Measurements from ENCODE around the gene IRF8.
"Not testable (repeated sequence)": the region's sequence is repeated elsewhere in the genome, so short reads cannot be mapped to it uniquely, and the experiment has no call there.

The IRF8 gene, protein sequence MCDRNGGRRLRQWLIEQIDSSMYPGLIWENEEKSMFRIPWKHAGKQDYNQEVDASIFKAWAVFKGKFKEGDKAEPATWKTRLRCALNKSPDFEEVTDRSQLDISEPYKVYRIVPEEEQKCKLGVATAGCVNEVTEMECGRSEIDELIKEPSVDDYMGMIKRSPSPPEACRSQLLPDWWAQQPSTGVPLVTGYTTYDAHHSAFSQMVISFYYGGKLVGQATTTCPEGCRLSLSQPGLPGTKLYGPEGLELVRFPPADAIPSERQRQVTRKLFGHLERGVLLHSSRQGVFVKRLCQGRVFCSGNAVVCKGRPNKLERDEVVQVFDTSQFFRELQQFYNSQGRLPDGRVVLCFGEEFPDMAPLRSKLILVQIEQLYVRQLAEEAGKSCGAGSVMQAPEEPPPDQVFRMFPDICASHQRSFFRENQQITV

DNA sequence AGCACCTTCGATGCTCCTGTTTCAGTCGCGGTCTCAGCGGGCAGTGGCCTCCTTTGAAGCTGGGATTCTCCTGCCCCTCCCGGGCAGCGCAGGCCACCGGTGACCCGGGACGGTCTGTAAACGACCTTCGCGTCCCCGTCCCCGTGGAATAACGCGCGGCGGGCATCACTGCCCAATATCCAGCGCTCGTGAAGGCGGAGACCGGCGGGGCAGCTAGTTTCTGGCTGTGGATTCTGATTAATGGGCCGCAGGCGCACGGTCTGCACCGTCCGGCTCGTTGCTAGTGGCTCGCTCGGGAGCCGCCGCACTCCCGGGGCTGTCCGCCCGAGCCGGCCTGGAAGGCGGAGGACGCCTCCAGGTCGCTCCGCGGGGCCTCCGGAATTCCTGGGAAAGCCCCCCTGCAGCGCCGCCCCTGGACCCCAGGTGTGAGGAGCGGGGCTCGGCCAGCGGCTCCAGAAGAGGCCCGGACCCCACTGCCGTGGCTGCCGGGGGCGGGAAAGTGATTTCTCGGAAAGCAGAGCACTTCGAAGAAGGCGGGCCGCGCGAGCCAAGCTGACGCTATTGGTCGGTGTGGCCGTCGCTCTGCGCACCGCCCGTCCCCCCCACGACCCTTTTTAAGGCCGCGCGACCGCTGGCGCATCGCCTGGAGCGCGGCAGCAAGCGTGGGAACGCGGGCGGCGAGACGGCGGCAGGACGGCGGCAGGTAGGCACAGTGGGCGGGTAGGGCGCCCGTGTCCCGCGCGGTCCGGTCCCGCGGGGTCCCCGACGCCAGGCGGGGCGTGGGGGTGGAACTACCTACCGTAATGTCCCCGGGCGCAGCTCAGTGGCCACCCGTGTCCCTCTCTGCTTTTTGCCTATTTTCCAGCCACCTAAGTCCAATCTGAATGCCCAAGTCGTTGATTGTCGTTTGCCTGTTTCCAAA, at the start of gene IRF8:
IRF8 (plus strand) TSS at position 642 of the 922 bp plus-strand sequence. CDS start 3,854 bp downstream, outside the sequence.
- no peak for DNase-seq

DNA sequence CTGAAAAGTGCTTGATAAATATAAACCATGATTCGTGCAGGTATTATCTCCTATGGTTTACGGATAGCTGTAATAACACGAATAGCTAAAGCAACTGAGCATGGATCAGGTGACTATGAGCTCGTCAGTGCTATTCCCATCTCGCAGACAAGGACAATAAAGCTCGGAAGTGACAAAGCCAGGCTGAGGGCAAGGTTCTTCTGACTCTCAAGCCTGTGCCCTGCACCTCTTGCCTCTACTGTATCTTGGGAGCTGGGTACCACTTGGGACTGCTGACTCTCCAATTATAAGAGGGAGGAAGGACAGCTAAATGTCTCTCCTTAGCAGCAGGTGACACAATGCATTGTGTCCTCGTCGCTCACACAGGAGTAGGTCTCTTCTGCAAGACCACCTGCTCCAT, 49.6 kb upstream of the IRF8 start:
- DNase-seq: no peak

DNA sequence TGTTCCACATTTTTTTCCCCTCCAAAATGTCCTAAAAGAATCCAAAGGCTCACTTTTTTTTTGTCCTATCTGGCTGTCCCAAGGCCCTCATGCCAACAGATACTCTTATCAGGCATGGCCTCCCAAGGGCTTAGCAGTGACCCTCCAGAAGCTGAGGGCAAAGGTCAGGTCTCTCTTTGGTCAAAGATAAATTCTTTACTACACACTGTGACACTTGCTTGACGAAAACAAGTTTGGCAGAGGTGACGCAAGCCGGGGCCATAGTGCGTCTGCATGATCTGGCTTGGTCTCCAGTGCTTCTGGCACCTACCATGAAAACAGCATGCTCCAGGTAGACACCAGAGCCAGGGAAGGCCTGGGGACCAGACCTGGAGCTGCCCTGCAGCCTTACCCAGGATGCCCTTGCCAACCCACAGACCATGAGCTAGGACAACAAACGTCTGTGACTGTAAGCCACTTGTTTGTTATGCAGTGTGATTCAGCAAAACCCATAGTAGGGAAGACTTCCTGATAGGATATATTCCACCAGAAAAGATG, 48.5 kb upstream of the IRF8 start:
- no peak for DNase-seq

DNA sequence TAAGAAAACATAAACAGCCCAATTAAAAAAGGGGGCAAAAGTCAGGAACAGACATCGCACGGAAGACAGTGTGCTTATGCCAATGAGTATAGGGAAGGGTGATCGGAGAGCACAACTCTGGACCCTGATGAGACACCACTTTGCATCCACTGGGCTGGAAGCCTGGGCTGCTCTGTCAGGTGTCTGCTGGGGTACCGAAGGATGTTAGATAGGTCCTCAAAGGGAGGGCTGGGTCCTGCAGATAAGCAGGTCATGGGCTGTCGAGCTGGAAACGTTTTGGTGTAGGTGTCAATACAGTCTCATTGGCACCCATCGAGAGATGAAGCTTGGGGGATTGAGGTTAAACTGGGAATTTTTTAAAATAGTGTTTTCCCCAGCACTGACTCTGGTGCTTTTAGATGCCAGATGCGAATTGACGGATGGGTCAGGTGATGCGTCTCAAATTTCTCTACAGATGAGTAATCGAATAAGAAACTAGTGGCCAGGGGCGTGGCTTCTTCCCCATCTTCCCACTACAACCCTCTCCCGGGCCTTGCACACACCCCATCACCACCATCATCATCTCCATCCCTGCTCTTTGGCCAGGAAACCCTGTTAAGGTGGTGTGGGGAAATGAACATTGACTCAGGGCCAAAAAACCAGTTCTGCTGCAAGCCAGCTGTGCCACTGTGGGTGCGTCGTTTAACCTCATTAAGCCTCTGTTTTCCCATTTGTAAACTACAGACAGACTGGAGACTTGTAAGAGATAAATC, 47.8 kb upstream of the IRF8 start:
- no peak for DNase-seq

DNA sequence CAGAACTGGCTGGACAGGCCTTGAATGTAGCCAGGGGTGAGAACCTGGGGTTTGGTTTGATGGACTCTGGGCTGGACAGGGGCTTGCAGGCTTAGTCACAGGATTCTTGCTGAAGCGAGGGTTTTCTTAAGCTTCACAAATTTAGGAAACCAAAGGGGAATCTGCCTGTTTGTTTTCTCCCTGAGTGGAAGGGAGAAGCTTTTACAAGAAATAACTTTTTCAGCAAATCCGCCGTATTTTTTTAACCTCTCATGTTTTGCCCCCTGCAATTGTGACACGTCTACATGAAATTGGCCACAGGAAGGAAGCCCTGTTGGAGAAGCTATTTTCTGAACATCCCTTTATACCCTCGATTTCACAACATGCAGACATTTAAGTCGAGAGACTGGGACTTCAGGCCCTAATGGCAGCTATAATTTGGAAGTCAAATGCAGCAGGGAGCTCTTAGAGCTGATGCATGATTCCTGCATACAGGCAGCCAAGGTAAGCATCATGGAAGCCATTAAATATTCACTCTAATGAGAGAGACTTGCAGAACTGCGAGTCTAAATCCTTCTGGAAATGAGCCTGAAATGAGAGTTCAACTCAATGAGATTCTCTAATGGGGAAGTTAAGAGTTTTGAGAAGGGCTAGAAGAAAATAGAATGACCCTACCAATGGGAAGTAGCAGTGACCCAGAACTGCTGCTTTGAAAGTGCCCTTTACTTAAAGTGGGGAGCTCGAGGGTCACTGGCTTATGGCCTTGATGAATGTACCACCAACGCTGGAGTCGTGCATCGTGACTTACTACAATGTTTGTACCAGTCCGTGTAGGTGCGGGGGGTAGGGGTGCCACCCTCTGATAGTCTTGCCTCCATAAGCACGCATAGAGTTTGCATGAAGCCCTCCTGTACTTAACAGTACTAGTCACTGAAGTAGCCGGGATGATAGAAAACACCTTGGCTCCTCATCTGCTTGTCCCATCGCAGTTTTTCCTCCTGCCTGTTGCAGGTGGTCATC, 45.1 kb upstream of the IRF8 start:
- DNase-seq: no peak

DNA sequence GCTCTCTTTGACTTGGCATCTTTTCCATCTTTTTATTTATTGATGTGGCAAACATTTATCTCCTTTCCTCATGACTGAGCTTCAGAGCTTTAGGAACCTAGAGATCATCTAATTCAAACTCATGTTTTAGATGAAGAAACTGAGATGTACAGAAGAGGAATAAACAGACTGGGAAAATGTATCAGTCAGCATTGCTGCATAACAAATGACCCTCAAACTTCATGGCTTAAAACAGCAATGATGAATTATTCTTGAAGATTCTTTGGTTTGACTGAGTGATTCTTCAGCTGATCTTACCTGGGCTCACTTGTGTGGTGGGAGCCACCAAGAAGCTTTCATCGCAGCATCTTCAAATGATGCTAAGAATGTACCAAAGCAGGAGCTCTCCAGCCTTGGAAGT, 44.0 kb upstream of the IRF8 start:
- DNase-seq: no peak

DNA sequence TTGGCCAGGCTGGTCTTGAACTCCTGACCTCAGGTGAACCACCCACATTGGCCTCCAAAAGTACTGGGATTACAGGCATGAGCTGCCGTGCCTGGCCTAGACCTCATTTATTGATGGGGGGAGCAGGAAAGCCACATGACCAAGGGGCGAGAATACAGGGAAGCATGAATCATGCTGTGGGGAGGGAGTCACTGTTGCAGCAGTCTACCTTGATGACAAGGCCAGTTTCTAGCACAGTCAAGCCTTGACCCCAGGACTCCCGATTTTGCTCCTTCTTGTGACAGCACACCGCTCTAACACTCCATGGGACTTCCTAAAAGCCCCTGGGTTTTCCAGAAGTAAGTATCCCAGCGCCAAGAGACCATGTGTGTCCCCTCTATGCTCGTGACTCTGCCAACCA, 42.9 kb upstream of the IRF8 start:
- DNase-seq: no peak

DNA sequence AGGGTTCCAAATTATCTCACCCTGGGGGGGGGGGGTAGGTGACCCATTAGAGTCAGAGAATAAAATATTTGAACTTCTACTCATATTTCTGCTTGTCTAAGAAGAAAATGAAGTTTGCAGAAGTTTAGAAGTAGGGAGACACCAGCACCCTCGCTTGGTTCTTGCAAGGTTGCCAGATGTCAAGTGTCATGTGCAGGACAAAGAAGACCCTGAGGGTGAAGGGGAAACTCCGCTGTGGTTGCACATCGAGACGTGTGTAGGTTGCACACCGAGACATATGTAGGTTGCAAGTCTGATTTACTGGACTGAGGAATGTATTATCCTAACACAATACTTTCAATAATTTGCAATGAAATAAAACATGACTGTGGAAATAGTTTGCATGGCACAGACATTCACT, 42.4 kb upstream of the IRF8 start:
- DNase-seq: no peak

DNA sequence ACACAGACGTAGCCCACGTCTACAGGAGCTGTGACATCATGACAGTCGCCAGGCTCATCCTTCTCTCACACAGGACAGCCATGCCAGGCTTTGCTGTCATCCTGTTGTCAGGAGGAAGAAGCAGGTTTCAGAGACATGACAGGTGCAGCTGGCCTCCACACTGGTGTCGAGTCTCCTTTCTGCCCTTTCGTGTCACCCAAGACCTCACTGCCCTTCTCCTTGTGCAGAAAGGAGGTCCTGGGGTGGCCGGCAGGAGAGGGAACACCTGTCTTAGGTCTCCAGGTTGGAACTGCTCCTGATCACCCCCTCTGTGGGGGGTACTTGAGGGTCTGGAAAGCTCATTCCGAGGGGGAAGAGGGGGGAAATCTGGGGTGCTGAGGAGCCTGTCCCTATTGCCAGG, 41.6 kb upstream of the IRF8 start:
- DNase-seq: no peak

DNA sequence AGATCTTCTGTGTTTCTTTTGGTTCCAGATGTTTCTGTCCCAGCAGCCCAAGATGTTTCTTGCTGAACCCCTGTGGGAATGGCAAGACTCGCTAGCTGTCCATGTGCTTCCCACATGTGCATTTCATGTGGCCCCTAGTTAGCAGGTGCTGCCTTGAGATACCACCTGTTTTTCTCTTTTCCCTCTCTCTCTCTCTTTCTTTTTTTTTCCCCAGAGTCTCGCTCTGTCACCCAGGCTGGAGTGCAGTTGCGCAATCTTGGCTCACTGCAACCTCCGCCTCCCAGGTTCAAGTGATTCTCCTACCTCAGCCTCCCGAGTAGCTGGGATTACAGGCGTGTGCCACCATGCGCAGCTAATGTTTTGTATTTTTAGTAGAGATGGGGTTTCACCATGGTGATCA, 40.4 kb upstream of the IRF8 start:
- DNase-seq: not testable (repeated sequence)

DNA sequence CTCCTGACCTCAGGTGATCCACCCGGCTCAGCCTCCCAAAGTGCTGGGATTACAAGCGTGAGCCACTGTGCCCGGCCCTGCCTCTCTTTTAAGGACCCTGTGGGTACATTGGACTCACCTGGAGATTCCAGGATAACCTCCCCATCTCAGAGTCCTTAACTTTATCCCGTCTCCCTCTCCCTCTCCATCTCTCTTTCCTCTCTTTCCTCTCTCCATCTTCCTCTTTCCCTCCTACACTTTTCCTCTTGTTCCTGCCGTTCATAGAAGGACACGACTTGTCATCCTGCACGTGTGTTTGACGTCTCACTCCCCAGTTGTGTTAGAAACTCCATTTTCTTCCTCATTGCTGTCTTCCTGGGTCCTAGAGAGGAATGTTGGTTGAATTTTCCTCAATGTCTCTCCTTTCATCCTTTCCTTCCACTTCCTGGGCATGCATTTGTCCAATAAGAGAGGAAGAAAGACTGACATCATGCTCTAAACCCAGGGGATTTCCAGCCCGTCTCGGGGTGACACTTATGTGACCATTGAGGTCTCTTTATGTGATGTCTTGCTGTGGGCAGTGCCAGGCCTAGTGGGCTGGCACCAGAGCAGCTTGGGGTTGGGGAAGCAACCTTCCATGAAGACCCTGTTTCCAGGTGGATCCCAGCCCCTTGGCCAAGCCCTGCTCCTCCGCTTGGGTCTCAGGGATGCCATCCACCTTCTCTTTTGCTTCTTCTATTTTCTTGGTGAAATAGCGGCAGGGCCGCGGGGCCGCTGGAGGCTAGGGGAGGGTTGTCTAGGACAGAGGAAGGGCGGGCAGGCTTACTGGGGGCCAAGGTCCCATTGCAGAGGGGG, 39.8 kb upstream of the IRF8 start:
- DNase-seq: no peak

DNA sequence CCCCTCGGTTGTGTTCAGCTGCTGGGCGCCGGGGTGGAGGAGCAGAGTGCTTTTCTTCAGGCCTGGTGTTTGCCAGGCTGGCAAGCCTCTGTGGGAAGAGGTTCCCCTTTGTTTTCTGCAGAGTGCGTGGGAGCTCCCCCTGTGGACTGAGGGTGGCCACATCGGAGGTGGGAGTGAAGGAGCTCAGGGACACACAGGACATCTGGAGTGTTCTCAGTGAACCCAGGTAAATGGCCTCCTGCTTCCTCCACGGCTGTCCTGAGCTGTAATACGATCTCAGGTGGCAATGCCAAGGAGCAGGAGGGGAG, 39.2 kb upstream of the IRF8 start:
- DNase-seq: no peak

DNA sequence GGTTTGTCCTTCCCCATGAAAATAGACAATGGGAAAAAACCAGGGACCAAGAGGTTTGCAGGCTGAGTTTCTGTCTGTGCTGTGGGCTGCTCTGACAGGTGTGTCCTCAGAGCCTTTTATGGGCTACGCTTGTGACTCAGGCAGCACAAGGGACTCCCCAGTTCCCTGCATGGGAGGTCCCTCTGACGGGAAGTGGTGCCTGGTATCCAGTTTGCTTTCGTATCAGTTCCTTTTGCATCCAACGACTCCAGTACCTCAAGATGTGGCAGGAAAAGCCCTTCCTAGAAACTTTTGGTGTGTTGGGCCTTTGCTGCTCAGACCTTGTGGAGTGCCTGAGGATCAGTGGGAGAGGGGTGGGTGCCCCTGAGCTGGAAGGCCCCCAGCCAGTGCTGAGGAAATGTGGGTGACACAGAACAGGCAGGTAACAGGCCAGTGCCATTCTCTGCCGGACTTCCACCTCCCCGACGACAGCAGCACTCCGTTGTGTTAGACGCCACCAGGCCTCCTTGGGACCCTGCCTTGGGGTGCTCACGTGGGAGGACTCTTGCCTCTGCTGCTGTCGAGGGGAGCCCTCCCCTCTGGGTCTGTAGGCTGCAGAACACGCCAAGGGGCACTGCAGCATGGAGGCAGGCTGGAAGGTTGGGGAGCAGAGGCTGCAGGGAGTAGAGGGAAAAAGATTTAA, 38.4 kb upstream of the IRF8 start:
- no peak for DNase-seq

DNA sequence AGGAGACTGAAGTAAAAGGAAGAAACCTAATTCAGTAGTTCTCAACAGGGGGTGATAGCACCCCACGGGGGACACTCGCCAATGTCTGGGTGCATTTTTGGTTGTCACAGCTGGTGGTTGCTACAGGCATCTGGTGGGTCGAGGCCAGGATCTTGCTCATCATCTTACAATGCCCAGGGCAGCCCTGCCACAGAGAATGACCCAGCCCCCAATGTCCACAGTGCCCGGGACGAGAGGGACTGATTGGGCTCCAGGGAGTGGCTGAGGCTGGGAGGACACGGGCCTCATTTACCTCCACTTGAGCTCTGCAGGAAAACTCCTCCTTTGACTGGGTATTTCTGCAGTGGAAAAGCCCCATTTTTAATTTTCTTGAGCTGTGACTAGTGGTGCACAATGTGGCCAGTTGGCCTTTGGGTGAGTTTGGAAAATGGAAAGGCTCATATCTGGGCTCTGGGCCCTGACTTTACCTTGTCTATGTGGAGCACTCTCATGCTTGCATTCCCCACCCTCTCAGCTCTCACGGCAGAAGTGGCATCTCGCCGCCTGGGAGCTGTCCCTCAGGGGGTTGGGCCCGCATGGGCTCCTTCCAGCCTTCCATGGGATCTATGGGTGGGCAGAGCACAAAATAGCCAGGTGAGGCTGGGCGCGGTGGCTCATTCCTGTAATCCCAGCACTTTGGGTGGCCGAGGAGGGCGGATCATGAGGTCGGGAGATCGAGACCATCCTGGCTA, 37.7 kb upstream of the IRF8 start:
- no peak for DNase-seq

DNA sequence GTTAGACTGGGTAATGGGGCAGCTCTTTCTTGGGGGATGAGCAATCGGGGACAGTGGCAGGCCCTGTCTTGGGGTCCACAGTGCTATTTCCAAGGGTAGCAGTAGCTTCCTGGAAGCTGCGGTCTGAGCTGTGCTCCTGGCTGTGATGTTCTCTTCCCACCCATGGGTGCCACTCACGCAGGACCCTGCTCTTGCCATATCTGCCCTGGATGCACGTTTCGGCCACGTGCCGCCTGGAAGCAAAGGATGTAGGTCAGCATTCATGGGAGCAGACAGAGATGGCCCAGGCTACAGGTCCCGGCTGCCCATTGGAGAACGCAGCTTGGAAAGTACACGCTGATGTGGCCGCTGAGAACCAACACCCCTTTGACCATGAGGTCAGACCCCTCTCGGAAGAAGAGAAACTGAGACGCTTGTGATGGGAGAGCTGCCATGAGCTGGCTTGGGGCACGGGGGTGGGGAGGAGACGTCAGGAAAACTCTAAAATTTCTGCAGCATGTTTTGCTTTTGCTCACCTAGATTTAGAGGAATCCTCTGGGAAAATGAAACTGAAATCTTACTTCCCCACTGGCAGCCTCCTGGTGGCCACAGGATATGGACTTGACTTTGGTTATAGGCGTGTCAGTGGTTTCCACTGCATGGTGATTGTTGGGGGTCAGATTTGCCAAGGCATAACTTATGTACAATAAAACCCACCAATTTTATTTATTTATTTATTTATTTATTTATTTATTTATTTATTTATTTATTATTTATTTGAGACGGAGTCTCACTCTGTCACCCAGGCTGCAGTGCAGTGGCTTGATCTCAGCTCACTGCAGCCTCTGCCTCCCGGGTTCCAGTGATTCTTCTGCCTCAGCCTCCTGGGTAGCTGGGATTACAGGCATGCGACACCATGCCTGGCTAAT, 36.2 kb upstream of the IRF8 start:
- DNase-seq: no peak

DNA sequence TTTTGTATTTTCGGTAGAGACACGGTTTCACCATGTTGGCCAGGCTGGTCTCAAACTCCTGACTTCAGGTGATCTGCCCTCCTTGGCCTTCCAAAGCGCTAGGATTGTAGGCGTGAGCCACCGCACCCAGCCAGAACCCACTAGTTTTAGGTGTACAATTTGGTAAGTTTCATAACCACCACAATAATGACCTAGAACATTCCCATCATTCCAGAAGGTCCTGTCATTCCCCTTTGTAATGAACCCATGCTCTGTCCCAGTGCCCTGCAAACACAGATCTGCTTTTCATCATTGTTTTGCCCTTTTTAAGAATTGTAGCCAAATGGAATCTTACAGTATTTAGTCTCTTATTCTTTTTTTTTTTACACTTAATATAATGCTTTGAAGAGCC, 35.6 kb upstream of the IRF8 start:
- DNase-seq: no peak

DNA sequence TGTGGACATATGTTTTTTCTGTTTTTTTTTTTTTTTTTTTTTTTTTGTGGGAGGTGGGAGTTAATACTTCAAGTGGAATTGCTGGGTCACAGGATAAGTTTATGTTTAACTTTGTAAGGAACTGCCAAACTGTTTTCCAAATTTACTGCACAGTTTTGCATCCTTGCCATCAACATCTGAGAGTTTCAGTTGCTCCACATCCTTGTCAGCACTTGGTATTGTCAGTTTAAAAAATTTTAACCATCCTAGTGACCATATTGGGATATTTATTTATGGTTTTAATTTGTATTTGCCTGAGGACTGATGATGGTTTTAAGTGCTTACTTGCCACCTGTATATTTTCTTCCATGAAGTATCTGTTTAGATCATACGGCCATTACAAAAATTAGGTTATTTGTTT, 34.0 kb upstream of the IRF8 start:
- DNase-seq: no peak

DNA sequence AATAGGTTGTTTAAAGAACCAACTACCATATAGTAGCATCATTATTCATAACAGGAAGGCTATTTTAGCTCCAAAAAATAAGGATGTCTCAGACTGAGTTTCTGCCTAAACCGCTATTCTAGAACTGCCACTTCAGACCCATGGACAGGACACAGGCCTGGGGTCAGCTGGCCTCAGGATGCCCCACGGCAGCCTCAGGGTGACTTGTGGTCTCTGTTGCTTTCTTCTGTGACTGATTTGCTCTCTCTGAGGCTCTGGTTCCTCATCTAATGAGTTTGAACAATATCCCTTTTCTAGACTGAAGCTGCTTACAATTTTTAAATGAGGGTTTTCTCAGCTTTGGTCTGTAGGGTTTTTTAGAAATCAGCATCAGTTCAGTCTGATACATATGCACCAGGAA, 31.8 kb upstream of the IRF8 start:
- DNase-seq: no peak

DNA sequence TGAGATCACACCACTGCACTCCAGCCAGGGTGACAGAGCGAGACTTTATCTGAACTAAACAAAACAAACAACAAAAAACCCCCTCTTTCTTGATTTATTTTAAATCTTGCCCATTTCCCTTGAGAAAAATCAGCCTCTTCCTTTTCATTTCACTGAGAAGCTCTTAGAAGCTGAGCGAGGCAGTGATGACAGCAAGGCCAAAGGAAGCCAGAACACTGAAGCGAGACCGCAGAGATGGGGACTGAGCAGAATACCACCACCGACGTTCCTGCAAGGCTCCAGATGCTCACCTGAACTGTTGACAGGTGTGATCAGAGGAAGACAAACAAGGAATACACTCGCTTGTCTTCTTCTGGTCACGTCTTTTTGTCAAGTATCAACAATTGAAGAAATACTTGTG, 30.5 kb upstream of the IRF8 start:
- DNase-seq: no peak

Data from GF-D8 (cell line).